Ishikawa (cell line): Measurements from ENCODE around the gene MEGF11.

ENCODE experiments used
- CEBPB ChIP-seq: IDR thresholded peaks from 2 replicates; pipeline ENCODE4 v1.6.1; 2012
- CREB1 ChIP-seq: IDR thresholded peaks from 2 replicates; pipeline ENCODE4 v1.6.1; 2012; ENCODE audit warnings: low read depth
- EGR1 ChIP-seq: IDR thresholded peaks from 2 replicates; pipeline ENCODE4 v1.6.1; 2012
- EP300 ChIP-seq: IDR thresholded peaks from 2 replicates; pipeline ENCODE4 v1.6.1; 2012; ENCODE audit warnings: borderline replicate concordance
- FOXM1 ChIP-seq: IDR thresholded peaks from 2 replicates; pipeline ENCODE4 v1.6.1; 2012; ENCODE audit warnings: low read depth, borderline replicate concordance
- MAX ChIP-seq: IDR thresholded peaks from 2 replicates; pipeline ENCODE4 v1.6.1; 2012
- NFIC ChIP-seq: IDR thresholded peaks from 2 replicates; pipeline ENCODE4 v1.6.1; 2012
- RAD21 ChIP-seq: IDR thresholded peaks from 2 replicates; pipeline ENCODE4 v1.6.1; 2012; ENCODE audit warnings: low read depth
- REST ChIP-seq: IDR thresholded peaks from 2 replicates; pipeline ENCODE4 v1.6.1; 2012; ENCODE audit warnings: low read depth, mild to moderate bottlenecking
- TAF1 ChIP-seq: IDR thresholded peaks from 2 replicates; pipeline ENCODE4 v1.6.1; 2012; ENCODE audit warnings: low read depth, mild to moderate bottlenecking
- TCF12 ChIP-seq: IDR thresholded peaks from 2 replicates; pipeline ENCODE4 v1.6.1; 2012; ENCODE audit warnings: low read depth
- TEAD4 ChIP-seq: IDR thresholded peaks from 2 replicates; pipeline ENCODE4 v1.6.1; 2012
- USF1 ChIP-seq: IDR thresholded peaks from 2 replicates; pipeline ENCODE4 v1.6.1; 2012
- YY1 ChIP-seq: IDR thresholded peaks from 2 replicates; pipeline ENCODE4 v1.6.1; 2012; ENCODE audit warnings: low read depth
- ZBTB7A ChIP-seq: IDR thresholded peaks from 2 replicates; pipeline ENCODE4 v1.6.1; 2012; ENCODE audit warnings: low read depth

MEGF11 gene

GRCh38 chr15:66115568-66116206, 137.9 kb downstream of the MEGF11 start:
- TF ChIP-seq TEAD4 (no peak), ZBTB7A (no peak), TCF12 (no peak), USF1 (no peak), CEBPB (no peak), NFIC (no peak), REST (no peak), EP300 (no peak), CREB1 (no peak), RAD21 (no peak), FOXM1 (no peak)

GRCh38 chr15:66114863-66115425, 138.6 kb downstream of the MEGF11 start:
- no peak for TF ChIP-seq USF1
- TF ChIP-seq FOXM1: no peak
- TF ChIP-seq ZBTB7A: no peak
- TF ChIP-seq TAF1: no peak
- no peak for TF ChIP-seq CEBPB
- TF ChIP-seq EGR1: no peak

- TF ChIP-seq CREB1: no peak
- TF ChIP-seq EGR1: no peak
- no peak for TF ChIP-seq NFIC
- no peak for TF ChIP-seq FOXM1
- no peak for TF ChIP-seq TCF12
- no peak for TF ChIP-seq ZBTB7A
- TF ChIP-seq TAF1: no peak
- TF ChIP-seq CEBPB: no peak
- no peak for TF ChIP-seq MAX
- no peak for TF ChIP-seq TEAD4
- TF ChIP-seq EP300: no peak
- TF ChIP-seq YY1: no peak
- no peak for TF ChIP-seq RAD21
- TF ChIP-seq REST: no peak
Observed at GRCh38 chr15:66112388-66112787, 141.2 kb downstream of the MEGF11 start.

GRCh38 chr15:66111363-66111762, 142.2 kb downstream of the MEGF11 start:
- no peak for TF ChIP-seq FOXM1
- no peak for TF ChIP-seq EP300
- TF ChIP-seq CREB1: no peak
- TF ChIP-seq ZBTB7A: no peak
- TF ChIP-seq RAD21: no peak
- no peak for TF ChIP-seq MAX
- no peak for TF ChIP-seq TAF1
- no peak for TF ChIP-seq USF1
- no peak for TF ChIP-seq YY1
- no peak for TF ChIP-seq NFIC
- no peak for TF ChIP-seq CEBPB
- no peak for TF ChIP-seq TEAD4
- TF ChIP-seq REST: no peak
- no peak for TF ChIP-seq EGR1
- no peak for TF ChIP-seq TCF12
